GM18499 (cell line): Measurements from ENCODE around the gene ZNF318.
"Not testable (repeated sequence)": the region's sequence is repeated elsewhere in the genome, so short reads cannot be mapped to it uniquely, and the experiment has no call there.

Experiments used
- ATAC-seq: cut with Tn5 transposase; IDR thresholded peaks from one replicate; pipeline ENCODE4 v1.9.1; 2021; ENCODE audit warnings: moderate number of reproducible peaks; ENCODE audit not compliant: insufficient read depth, unreplicated experiment

Gene ZNF318

GRCh38 chr6:43369174-43370002, at the start of gene ZNF318:
TSS of gene ZNF318 (minus strand) at chr6:43369647. CDS start at chr6:43369365, 282 bp downstream.
- ATAC-seq = no peak

- no peak for ATAC-seq
Observed at GRCh38 chr6:43416935-43417334, 47.5 kb upstream of the ZNF318 start.

- ATAC-seq = not testable (repeated sequence)
Observed at GRCh38 chr6:43415275-43415674, 45.8 kb upstream of the ZNF318 start.

- ATAC-seq = no peak
Observed at GRCh38 chr6:43413002-43413401, 43.6 kb upstream of the ZNF318 start.

- no peak for ATAC-seq
Observed at GRCh38 chr6:43412541-43412940, 43.1 kb upstream of the ZNF318 start.

GRCh38 chr6:43410776-43411175, 41.3 kb upstream of the ZNF318 start:
- not testable (repeated sequence) for ATAC-seq

GRCh38 chr6:43408259-43408658, 38.8 kb upstream of the ZNF318 start:
- no peak for ATAC-seq

- ATAC-seq = no peak
Observed at GRCh38 chr6:43407296-43407695, 37.8 kb upstream of the ZNF318 start.

GRCh38 chr6:43405354-43405753, 35.9 kb upstream of the ZNF318 start:
- ATAC-seq = no peak

GRCh38 chr6:43402820-43403219, 33.4 kb upstream of the ZNF318 start:
- ATAC-seq = no peak

GRCh38 chr6:43401730-43402129, 32.3 kb upstream of the ZNF318 start:
- no peak for ATAC-seq

- ATAC-seq = no peak
Observed at GRCh38 chr6:43399932-43400487, 30.6 kb upstream of the ZNF318 start.

GRCh38 chr6:43396408-43397149, 27.1 kb upstream of the ZNF318 start:
- ATAC-seq = no peak

- no peak for ATAC-seq
Observed at GRCh38 chr6:43395776-43396175, 26.3 kb upstream of the ZNF318 start.

GRCh38 chr6:43394982-43395381, 25.5 kb upstream of the ZNF318 start:
- ATAC-seq = no peak

- no peak for ATAC-seq
Observed at GRCh38 chr6:43393602-43394001, 24.2 kb upstream of the ZNF318 start.

GRCh38 chr6:43393133-43393532, 23.7 kb upstream of the ZNF318 start:
- not testable (repeated sequence) for ATAC-seq

GRCh38 chr6:43391440-43392031, 22.1 kb upstream of the ZNF318 start:
- no peak for ATAC-seq

- not testable (repeated sequence) for ATAC-seq
Observed at GRCh38 chr6:43390753-43391439, 21.4 kb upstream of the ZNF318 start.

GRCh38 chr6:43389730-43390295, 20.4 kb upstream of the ZNF318 start:
- no peak for ATAC-seq
